ENCODE data around the gene THAP11. TPM values are rescaled to one million over a fixed set of nuclear protein-coding genes. Genes with fewer than 3 reads are reported as not detected.
"Not testable (repeated sequence)": the region's sequence is repeated elsewhere in the genome, so short reads cannot be mapped to it uniquely, and the experiment has no call there.

THAP11 gene
- total RNA-seq, 3 donors from 2014 or later, result 42.1 to 51.4 (median 43.1) TPM

- H3K9me3 Mint-ChIP-seq, result no peaks in the 10 kb centered on the region
- H3K27me3 Mint-ChIP-seq (ENCODE audit: low read depth), result no peaks in the 10 kb centered on the region
- peaks cover 50% of the 10 kb centered on the region for H3K4me1 Mint-ChIP-seq (ENCODE audit: low read depth)
- H3K4me3 Mint-ChIP-seq, result peak overlapping the region; percentile 87
- H3K36me3 Mint-ChIP-seq (ENCODE audit: insufficient read depth), result peaks cover 4% of the 10 kb centered on the region
- DNase-seq (no peak), ATAC-seq (no peak)
These were observed 3.9 kb downstream of the THAP11 start for GRCh38 chr16:67846063-67846319.

- H3K4me1 Mint-ChIP-seq (ENCODE audit: low read depth), result peaks cover 47% of the 10 kb centered on the region
- H3K27me3 Mint-ChIP-seq (ENCODE audit: low read depth), result no peaks in the 10 kb centered on the region
- ATAC-seq (peak; percentile 68), DNase-seq (peak; percentile 93)
- H3K36me3 Mint-ChIP-seq (ENCODE audit: insufficient read depth), result peaks cover 4% of the 10 kb centered on the region
- H3K4me3 Mint-ChIP-seq, result peak within 1 kb of the TSS; percentile 92
- H3K9me3 Mint-ChIP-seq, result no peaks in the 10 kb centered on the region
These were observed 4.4 kb downstream of the THAP11 start, which contains the start of gene NUTF2 for GRCh38 chr16:67846320-67847063. Gene NUTF2 (plus strand): TSS chr16:67846933. CDS start chr16:67865131, 18,198 bp downstream.

- Mint-ChIP-seq H3K4me3 (peak within 1 kb of the TSS; percentile 92), H3K9me3 (no peaks in the 10 kb centered on the region), H3K36me3 (ENCODE audit: insufficient read depth) (peaks cover 4% of the 10 kb centered on the region), H3K4me1 (ENCODE audit: low read depth) (peaks cover 44% of the 10 kb centered on the region), H3K27me3 (ENCODE audit: low read depth) (no peaks in the 10 kb centered on the region)
- ATAC-seq (peak; percentile 59 to 63), DNase-seq (peak; percentile 10)
These were observed 5.1 kb downstream of the THAP11 start, which contains the start of gene CENPT for GRCh38 chr16:67847064-67847861. Gene CENPT (minus strand): TSS chr16:67847693. CDS start chr16:67833859, 13,834 bp downstream.

GRCh38 chr16:67848118-67848517, 6.0 kb downstream of the THAP11 start:
- H3K4me1 Mint-ChIP-seq (ENCODE audit: low read depth), result peaks cover 41% of the 10 kb centered on the region
- ATAC-seq, result no peak
- no peaks in the 10 kb centered on the region for H3K9me3 Mint-ChIP-seq
- H3K4me3 Mint-ChIP-seq, result peak overlapping the region; percentile 92
- peaks cover 4% of the 10 kb centered on the region for H3K36me3 Mint-ChIP-seq (ENCODE audit: insufficient read depth)
- no peaks in the 10 kb centered on the region for H3K27me3 Mint-ChIP-seq (ENCODE audit: low read depth)
- DNase-seq, result no peak

GRCh38 chr16:67853670-67854069, 11.6 kb downstream of the THAP11 start:
- DNase-seq, result no peak
- peaks cover 40% of the 10 kb centered on the region for H3K4me1 Mint-ChIP-seq (ENCODE audit: low read depth)
- H3K4me3 Mint-ChIP-seq, result no peak overlapping the region
- peaks cover 12% of the 10 kb centered on the region for H3K36me3 Mint-ChIP-seq (ENCODE audit: insufficient read depth)
- H3K9me3 Mint-ChIP-seq, result no peaks in the 10 kb centered on the region
- no peaks in the 10 kb centered on the region for H3K27me3 Mint-ChIP-seq (ENCODE audit: low read depth)
- no peak for ATAC-seq

- Mint-ChIP-seq H3K4me3 (no peak overlapping the region), H3K27me3 (ENCODE audit: low read depth) (no peaks in the 10 kb centered on the region), H3K36me3 (ENCODE audit: insufficient read depth) (peaks cover 8% of the 10 kb centered on the region), H3K9me3 (no peaks in the 10 kb centered on the region), H3K4me1 (ENCODE audit: low read depth) (peaks cover 40% of the 10 kb centered on the region)
- ATAC-seq (no peak), DNase-seq (no peak)
These were observed 13.7 kb downstream of the THAP11 start for GRCh38 chr16:67855789-67856188.

GRCh38 chr16:67856927-67857546, 14.9 kb downstream of the THAP11 start:
- peaks cover 40% of the 10 kb centered on the region for H3K4me1 Mint-ChIP-seq (ENCODE audit: low read depth)
- no peaks in the 10 kb centered on the region for H3K27me3 Mint-ChIP-seq (ENCODE audit: low read depth)
- H3K4me3 Mint-ChIP-seq, result no peak overlapping the region
- ATAC-seq (no peak), DNase-seq (no peak)
- no peaks in the 10 kb centered on the region for H3K9me3 Mint-ChIP-seq
- peaks cover 13% of the 10 kb centered on the region for H3K36me3 Mint-ChIP-seq (ENCODE audit: insufficient read depth)

GRCh38 chr16:67857547-67858233, 15.6 kb downstream of the THAP11 start:
- H3K4me1 Mint-ChIP-seq (ENCODE audit: low read depth), result peaks cover 40% of the 10 kb centered on the region
- ATAC-seq (peak; percentile 93 to 95), DNase-seq (peak; percentile 18)
- no peaks in the 10 kb centered on the region for H3K9me3 Mint-ChIP-seq
- peaks cover 13% of the 10 kb centered on the region for H3K36me3 Mint-ChIP-seq (ENCODE audit: insufficient read depth)
- no peak overlapping the region for H3K4me3 Mint-ChIP-seq
- H3K27me3 Mint-ChIP-seq (ENCODE audit: low read depth), result no peaks in the 10 kb centered on the region

GRCh38 chr16:67858500-67858899, 16.4 kb downstream of the THAP11 start:
- H3K36me3 Mint-ChIP-seq (ENCODE audit: insufficient read depth), result peaks cover 13% of the 10 kb centered on the region
- H3K4me3 Mint-ChIP-seq, result no peak overlapping the region
- no peaks in the 10 kb centered on the region for H3K9me3 Mint-ChIP-seq
- H3K27me3 Mint-ChIP-seq (ENCODE audit: low read depth), result no peaks in the 10 kb centered on the region
- H3K4me1 Mint-ChIP-seq (ENCODE audit: low read depth), result peaks cover 40% of the 10 kb centered on the region
- ATAC-seq, result no peak
- no peak for DNase-seq

GRCh38 chr16:67860589-67861398, 18.7 kb downstream of the THAP11 start:
- DNase-seq (no peak), ATAC-seq (no peak)
- H3K4me3 Mint-ChIP-seq, result no peak overlapping the region
- peaks cover 28% of the 10 kb centered on the region for H3K4me1 Mint-ChIP-seq (ENCODE audit: low read depth)
- no peaks in the 10 kb centered on the region for H3K27me3 Mint-ChIP-seq (ENCODE audit: low read depth)
- H3K9me3 Mint-ChIP-seq, result no peaks in the 10 kb centered on the region
- peaks cover 7% of the 10 kb centered on the region for H3K36me3 Mint-ChIP-seq (ENCODE audit: insufficient read depth)

GRCh38 chr16:67861877-67862276, 19.8 kb downstream of the THAP11 start:
- no peak overlapping the region for H3K4me3 Mint-ChIP-seq
- DNase-seq (no peak), ATAC-seq (no peak)
- H3K36me3 Mint-ChIP-seq (ENCODE audit: insufficient read depth), result peaks cover 10% of the 10 kb centered on the region
- no peaks in the 10 kb centered on the region for H3K27me3 Mint-ChIP-seq (ENCODE audit: low read depth)
- H3K4me1 Mint-ChIP-seq (ENCODE audit: low read depth), result peaks cover 23% of the 10 kb centered on the region
- no peaks in the 10 kb centered on the region for H3K9me3 Mint-ChIP-seq

- no peaks in the 10 kb centered on the region for H3K9me3 Mint-ChIP-seq
- ATAC-seq (no peak), DNase-seq (no peak)
- peaks cover 10% of the 10 kb centered on the region for H3K36me3 Mint-ChIP-seq (ENCODE audit: insufficient read depth)
- H3K27me3 Mint-ChIP-seq (ENCODE audit: low read depth), result no peaks in the 10 kb centered on the region
- H3K4me1 Mint-ChIP-seq (ENCODE audit: low read depth), result peaks cover 13% of the 10 kb centered on the region
- H3K4me3 Mint-ChIP-seq, result no peak overlapping the region
These were observed 20.8 kb downstream of the THAP11 start for GRCh38 chr16:67862623-67863583.

- H3K9me3 Mint-ChIP-seq; H3K27me3 Mint-ChIP-seq (ENCODE audit: low read depth); H3K4me3 Mint-ChIP-seq; H3K4me1 Mint-ChIP-seq (ENCODE audit: low read depth); H3K36me3 Mint-ChIP-seq (ENCODE audit: insufficient read depth); ATAC-seq; DNase-seq: not testable (repeated sequence)
These were observed 21.9 kb downstream of the THAP11 start for GRCh38 chr16:67864044-67864443.

Measured in activated T-cell treated with anti-CD3 and anti-CD28 coated beads, Interleukin-2, amount 50 U/mL, for 4 hours (primary cell).